COLO829 (cell line): ENCODE results near the gene CSH2.

ENCODE experiments used
- DNase-seq: peaks from one replicate; pipeline ENCODE4 v3.0.0; 2012; ENCODE audit warnings: low spot score

The CSH2 gene

DNA sequence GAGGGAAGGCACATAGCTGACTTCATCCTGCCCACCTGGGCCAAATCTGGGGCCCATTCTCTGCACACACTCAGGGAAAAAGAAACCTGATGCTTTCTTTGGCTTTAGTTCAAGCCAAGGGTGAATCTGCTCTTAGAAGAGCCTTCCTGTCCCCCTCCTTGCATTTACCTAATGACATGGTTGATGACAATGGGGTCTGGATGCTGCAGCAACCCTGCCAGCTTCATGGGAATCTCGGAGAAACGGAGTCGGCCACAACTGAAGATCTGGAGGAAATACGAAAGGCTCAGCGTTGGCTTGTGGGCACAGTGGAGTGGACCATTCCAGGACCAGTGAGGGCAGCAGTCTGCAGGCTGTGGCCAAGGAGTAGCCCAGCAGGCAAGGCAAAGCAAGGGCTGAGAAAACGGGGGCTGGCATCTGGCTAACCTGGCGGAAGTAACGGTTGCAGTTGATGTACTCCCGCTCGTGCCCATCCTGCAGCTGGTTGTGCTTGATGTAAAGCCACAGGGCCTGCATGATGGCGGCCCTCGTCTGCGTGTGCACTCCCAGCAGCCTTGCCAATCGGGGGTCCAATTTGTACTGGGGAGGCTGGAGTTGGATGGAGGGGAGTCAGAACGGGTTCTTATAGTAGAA lies 39.6 kb downstream of the CSH2 start:
- no peak for DNase-seq

DNA sequence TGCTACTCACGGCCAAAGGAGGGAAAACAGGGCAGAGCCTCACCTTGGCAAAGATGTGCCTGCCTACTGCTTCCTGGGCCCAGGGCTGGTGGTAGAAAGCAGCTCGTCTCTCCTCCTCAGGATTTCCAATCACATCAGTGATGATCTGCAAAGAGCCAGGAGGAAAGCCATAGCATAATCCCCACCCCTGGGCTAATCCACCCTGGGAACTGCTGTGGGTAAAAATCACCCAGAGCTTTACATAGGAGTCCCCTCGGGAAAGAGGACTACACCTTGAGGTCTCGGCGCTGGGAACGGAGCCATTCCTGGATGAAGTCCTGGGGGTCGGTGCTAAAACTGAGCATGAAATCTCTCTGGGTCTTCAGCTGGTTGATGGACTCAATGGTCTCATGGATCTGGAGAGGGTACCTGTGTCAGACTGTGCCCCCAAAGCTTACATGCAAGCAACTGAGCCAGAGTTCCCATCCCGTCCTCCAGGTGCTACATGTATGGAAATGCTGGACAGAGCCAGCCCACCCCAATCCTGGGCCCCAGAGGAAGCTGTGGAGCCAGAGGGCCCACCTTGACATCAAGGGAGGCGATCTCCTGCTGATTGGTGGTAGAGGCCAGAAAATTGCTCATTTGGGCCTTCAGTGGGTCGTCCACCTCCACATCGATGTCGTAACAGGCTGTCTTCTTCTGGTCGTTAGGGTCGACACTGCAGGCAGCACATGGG lies 40.3 kb downstream of the CSH2 start:
- DNase-seq, result no peak

DNA sequence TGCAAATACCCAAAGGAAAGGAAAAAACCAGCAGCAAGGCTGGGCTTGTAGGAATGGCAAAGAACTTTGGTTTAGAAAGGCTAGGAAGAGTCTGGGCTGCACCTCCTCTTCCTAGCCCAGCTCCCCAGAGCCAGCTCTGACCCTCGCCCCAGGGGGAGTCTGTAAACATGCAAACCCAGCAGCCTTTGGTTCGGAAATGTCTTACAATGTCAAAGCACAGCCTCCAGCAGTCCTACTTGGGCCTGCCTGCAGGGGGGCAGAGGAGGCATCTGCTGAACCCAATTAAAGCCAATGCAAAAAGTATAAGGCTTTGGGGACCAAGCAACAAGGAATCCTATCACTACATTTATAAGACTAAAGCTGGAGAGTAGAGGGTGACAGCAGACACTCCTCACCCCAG lies 41.0 kb downstream of the CSH2 start:
- DNase-seq, result no peak

DNA sequence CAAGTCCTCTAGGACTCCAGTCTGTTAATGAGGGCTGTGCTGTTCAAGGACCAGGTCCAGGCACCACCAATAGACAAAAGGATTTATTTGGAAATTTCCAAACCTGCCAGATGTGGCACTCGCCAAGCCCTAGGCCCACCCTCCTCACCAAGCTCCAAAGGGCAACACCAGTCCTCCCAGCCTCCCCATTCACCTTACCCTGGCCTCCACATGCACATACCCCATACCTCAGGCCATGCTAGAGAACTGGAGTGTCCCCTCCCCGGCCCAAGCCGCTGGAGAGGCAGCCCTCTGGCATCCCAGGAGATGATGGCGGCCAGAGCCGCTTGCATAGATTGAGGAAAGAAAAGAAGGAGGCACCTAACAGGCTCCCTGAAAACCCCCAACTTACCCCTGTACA lies 41.5 kb downstream of the CSH2 start:
- DNase-seq, result no peak

DNA sequence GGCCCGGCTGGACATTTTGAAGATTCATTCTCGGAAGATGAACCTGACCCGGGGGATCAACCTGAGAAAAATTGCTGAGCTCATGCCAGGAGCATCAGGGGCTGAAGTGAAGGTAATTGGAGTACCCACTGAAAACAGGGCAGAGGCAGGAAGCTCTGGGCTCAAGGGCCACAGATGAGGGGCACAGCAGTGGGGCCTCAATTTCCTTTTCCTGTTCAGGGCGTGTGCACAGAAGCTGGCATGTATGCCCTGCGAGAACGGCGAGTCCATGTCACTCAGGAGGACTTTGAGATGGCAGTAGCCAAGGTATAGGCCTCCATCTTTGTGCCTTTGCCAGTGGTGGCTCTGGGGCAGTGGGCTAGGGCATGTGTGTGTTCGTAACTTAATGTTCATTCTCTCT lies 42.0 kb downstream of the CSH2 start:
- DNase-seq, result no peak

DNA sequence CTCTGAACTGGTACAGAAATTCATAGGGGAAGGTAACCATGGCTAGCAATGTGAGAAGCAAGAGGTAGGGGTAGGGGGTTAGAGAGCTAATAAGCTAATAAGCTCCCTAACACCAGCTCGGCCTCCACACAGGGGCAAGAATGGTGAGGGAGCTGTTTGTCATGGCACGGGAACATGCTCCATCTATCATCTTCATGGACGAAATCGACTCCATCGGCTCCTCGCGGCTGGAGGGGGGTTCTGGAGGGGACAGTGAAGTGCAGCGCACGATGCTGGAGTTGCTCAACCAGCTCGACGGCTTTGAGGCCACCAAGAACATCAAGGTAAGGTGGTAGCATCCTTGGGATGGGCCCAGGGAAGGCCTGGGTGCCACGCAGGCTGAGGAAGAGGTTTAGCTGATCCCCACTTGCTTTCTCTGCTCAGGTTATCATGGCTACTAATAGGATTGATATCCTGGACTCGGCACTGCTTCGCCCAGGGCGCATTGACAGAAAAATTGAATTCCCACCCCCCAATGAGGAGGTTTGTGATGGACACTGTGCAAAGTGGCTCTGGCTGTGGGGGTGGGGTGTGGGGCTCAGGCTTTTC lies 42.5 kb downstream of the CSH2 start:
- DNase-seq, result no peak

DNA sequence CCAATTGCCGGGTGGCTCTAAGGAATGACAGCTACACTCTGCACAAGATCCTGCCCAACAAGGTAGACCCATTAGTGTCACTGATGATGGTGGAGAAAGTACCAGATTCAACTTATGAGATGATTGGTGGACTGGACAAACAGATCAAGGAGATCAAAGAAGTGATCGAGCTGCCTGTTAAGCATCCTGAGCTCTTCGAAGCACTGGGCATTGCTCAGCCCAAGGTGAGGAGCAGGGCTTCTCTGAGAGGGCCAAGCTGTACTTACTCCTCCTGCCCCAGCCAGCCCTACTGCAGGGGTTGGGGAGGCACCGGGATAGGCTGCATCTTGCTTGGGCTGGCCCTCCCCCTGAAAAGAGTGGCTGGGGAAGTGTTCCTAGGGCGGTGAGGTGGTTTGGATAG lies 43.2 kb downstream of the CSH2 start:
- DNase-seq, result no peak

DNA sequence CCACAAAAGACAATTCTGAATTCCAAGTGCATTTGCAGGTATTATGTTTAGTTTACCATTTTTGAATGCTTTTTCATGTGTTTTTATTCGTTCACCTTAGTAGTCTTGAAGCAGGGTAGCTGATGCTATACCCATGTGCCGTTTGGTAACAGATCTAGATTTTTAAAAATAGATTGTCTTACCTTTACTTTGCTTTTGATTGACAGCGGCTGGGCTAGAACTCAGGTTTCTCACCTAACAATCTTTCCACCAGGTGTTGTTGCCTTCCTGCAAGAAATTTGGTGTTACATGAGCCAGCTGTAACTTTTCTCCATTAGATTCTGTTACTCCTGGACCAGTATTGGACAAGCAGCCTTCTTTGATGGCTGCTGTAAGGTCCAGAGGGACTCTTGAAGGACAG lies 44.5 kb downstream of the CSH2 start:
- no peak for DNase-seq

DNA sequence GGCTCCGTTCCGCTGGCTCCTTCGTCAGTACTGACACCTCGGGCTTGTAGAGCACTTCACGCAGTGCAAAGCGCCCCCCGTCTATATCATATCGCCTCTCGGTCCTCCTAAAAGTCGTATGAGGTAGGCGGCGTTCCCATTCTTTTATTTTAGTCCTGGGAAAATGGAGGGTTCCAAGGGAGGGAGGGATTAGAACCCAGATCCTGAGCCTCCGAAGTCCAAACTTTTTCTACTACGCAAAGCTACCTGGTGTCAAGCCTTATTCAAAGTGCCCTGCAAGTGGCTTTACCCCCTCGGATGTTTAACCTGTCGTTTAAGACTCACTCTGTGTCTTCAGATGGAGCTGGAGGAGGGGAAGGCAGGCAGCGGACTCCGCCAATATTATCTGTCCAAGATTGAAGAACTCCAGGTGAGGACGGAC lies 45.7 kb downstream of the CSH2 start:
- no peak for DNase-seq

DNA sequence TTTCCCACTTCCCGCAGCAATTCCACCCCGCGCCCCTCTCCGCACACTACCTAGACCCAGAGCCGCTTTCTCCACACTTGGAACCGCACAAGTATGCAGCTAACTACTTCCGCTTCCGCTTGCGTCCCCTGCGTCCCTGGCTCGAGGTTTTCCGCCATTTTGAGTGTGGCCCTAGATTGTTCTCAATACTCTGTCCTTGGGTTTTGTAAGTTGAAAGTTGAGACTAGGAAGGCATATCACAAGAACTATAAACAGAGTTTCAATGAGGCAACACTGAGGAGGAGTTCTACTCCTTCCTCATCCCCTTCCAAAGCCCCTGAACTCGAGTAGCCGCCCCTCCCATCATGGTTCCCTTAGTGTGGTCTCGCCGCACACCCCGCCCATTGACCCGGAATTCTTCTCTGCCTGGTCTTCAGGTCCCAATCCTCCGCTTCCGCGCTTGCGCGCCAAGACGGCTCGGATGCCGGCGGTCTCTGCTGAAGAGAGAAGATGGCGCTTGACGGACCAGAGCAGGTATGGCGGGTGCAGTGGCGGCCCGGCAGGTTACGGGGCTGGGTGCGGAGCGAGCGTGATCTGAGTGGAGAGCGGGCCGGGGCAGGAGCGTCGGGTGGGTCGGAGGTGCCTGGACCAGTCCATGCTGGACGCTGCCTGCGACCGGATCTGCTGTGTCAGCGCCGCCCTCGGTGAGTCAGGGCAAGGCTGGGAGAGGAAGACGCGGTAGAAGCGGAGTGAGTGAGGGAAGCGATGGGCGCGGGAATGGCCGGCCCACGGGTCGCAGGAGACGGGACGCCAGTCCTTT lies 46.3 kb downstream of the CSH2 start, which contains the start of the genes FTSJ3 and PSMC5:
Gene FTSJ3 (minus strand): TSS at position 662 of the 799 bp plus-strand sequence. CDS start 761 bp downstream, outside the sequence.
Gene PSMC5 (plus strand): TSS at position 430 of the 799 bp plus-strand sequence. CDS start 60 bp downstream, at position 490.
- DNase-seq, result peak; percentile 95

DNA sequence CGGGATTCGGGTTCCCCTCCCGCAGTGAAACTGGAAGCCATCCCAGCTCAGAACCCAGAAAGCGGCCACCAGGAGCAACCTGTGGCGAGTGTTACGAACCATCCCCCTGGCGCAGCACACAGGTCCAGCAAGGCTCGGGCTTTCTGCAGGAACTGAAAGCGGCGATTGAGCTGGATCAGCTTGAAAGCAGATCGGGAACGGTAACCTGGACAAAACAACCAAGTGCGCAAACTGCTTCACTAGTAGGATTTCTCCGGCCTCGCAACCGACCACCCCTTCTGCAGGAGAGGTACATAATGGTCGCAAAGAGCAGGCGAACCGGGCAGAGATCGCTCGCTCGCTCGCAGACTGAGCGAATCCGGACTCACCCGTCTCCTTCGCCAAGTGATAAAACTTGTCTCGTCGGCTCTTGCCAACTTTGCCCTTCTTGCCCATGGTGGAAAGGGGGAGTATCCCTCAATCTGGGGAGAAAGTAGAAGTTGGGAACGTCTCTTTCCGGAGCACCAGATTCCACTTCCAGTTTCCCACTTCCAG lies 46.9 kb downstream of the CSH2 start:
- DNase-seq, result no peak

DNA sequence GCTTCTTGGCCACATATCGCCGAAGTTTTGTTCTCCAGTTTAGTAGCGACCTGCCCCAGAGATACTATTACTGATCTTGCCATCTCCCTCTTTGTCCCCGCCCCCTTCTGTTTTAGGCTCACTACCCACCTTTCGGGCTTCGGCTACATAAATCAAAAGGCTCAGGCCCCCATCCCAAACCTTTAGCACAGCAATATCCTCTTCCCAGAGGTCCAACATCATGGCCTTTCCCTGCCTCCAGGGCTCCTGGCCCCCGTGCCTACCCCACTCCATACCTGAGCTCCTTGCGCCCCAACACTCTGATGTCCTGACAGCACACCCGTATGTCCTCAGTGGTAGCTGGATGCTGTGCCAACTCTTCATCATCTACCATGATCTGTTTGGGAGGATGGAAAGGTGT lies 49.1 kb downstream of the CSH2 start:
- no peak for DNase-seq

DNA sequence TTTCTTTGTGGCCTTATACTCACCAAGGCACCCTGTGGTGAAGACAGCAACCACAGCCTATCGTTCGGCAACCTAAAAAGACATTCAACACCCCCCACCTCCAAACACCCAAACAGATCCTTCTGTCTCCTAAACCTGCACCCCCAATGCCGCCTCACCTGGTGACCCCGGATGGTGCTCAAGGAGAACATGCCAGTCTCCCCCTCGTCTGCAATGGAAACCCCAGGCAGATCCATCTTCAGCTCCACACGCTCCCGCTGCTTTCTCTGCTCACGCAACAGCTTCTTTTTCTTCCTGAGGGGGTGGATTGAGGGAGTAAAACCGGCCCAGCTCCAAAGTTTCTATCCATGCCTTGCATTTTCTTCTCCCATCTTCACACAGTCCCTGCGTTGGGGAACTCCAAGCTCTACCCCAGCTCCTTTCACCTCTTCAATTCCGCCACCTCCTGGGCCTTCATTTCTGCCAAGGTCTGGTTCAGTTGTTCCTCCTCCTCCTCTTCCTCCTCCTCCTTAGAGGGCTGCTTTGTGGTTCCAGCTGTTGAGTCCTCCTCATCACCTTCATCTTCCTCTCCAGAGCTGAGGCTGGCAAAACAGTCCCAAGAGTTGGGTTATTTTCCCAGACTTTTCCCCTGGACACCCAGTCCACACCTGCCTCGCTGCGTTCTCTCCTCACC lies 49.7 kb downstream of the CSH2 start:
- DNase-seq, result no peak

DNA sequence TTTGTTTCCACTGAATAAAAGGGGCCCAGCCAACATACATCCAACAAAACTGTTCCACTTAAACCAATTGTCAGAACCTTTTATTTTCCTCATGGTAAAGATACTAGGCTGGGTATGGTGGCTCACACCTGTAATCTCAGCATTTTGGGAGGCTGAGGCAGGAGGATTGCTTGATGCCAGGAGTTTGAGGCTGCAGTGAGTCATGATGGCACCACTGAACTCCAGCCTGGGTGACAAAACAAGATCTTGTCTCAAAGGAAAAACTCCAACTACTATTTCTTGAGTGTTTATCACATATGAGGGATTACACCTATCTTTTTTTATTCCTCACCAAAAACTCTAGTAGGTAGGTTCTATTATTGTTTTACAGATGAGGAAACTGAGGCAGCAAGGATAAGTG lies 50.9 kb downstream of the CSH2 start:
- no peak for DNase-seq
